ENCODE measurements around the gene PDE6D. TPM values are rescaled to one million over a fixed set of nuclear protein-coding genes. Genes with fewer than 3 reads are reported as not detected.

Gene PDE6D
- total RNA-seq, 1 experiment from 2014 or later, result 43.8 TPM

DNA sequence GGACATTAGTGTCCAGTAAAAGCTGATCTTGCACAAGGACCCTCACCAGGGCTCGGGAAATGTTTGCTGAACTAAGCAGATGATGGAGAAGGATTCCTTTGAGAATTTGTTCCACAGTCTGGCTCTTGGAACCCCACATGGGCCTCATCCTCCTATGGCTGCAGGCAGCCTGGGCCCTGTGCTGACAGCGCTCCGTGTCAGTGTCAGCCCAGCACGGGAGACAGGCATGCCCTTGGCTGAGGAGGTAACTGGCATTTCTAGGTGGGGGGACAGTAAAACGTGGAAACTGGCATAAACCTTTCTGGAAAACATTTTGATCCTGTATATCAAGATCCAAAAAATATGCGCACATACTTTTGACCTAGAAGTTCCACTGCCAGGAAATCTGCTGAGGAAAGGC is 62.3 kb downstream of the PDE6D start:
- Histone ChIP-seq H3K27ac (ENCODE audit: low read length) (no peak overlapping the region), H3K4me3 (ENCODE audit: low read length) (no peak overlapping the region), H2AFZ (ENCODE audit: low read length) (no peak overlapping the region), H3K79me2 (ENCODE audit: low read length) (no peaks in the 10 kb centered on the region), H3K9me3 (ENCODE audit: low read length) (no peaks in the 10 kb centered on the region), H4K20me1 (ENCODE audit: low read length) (no peaks in the 10 kb centered on the region), H3K27me3 (ENCODE audit: low read length) (no peaks in the 10 kb centered on the region), H3K4me2 (ENCODE audit: low read length) (no peak overlapping the region), H3K9ac (ENCODE audit: low read length) (no peak overlapping the region), H3F3A (ENCODE audit: low read length, unreplicated experiment) (no peaks in the 10 kb centered on the region), H3K9me2 (replicated peaks; ENCODE audit: low read length) (no peaks in the 10 kb centered on the region), H3K36me3 (ENCODE audit: low read depth, low read length) (no peaks in the 10 kb centered on the region), H3K4me1 (ENCODE audit: insufficient read depth, low read length) (peaks cover 18% of the 10 kb centered on the region)
- DNase-seq, result no peak
- no TSS peak for BruUV-seq (replicated peaks)
- no peak for TF ChIP-seq EZH2phosphoT487 (IDR thresholded peaks at IDR 0.05; ENCODE audit: borderline replicate concordance, low read length)
- intact Hi-C loops (cut with micrococcal nuclease), result no loop called here
- ChIA-PET POLR2A (ENCODE audit: unreplicated experiment) (no interaction called here), CTCF (no interaction called here)
- no peak for ATAC-seq

DNA sequence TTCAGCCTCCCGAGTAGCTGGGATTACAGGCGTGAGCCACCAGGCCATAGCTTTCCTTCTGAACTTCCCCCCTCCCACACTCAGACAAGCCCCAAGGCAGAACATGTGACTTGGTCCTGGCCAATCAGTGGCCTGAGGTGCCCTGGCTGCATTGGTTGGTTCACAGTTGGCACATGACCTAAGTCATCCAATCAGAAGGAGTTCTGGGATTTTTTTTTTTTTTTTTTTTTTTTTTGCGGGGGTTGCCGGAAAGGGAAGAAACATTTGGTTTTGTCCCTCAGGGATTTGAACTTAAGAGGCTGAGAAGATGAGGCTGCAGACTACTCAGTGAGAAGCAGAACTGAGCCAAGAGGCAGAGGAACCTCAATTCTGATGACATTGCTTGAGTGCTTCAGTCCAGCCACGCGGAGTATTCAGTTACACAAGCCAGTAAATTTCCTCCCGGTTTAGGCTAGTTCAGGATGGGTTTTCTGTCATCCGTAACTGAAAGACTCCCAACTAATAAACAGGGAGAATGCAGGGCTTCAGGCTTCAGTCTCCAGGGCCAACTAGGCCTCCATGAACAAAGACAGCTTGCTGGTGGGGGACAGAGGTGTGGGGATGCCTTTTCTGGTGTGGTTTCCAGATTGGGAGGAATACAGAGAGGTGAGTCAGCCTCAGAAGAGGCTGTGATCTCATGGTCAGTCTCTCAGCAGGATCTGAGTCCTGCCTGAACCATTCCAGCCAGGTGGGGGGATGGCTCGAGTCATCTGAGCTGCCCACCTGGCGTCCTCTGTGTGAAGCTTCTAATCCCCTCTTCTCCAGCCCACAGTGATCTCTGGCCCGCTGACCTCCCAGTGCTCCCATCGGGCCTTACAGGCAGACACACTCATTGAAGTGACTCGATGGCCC is 63.6 kb downstream of the PDE6D start:
- no peak overlapping the region for H3K9ac ChIP-seq (ENCODE audit: low read length)
- POLR2A ChIA-PET (ENCODE audit: unreplicated experiment), result no interaction called here
- ATAC-seq, result no peak

DNA sequence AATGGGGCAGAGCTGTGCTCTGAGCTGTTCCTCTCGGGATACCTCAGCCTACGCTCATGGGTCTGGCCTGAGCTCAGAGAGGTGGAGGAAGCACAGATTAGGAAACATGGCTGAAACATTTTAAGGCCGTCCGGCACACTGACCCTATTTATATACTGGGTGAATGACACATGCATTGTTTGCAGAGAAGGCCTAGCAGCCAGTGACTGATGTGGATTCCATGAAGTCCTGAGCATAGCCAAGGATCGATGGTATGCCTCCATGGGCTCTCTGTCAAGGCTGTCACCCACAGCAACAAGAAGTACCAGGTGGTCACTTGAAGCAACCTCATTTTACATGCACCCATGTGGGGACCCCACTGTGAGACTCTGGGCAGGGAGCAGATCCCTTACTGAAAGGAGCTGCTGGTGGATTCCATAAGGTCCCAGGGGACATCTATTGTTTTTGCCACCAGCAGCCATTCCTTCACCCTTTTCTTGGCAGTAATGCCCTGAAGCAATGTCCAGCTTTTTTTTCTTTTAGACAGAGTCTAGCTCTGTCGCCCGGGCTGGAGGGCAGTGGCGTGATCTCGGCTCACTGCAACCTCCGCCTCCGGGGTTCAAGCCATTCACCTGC is 64.3 kb downstream of the PDE6D start:
- Histone ChIP-seq H3K27me3 (ENCODE audit: low read length) (no peaks in the 10 kb centered on the region), H3K4me3 (ENCODE audit: low read length) (no peak overlapping the region), H3K79me2 (ENCODE audit: low read length) (peaks cover 12% of the 10 kb centered on the region), H3K4me2 (ENCODE audit: low read length) (no peak overlapping the region), H3K4me1 (ENCODE audit: insufficient read depth, low read length) (peaks cover 25% of the 10 kb centered on the region), H3K9ac (ENCODE audit: low read length) (no peak overlapping the region), H3K36me3 (ENCODE audit: low read depth, low read length) (peaks cover 13% of the 10 kb centered on the region), H4K20me1 (ENCODE audit: low read length) (peaks cover 8% of the 10 kb centered on the region), H3K27ac (ENCODE audit: low read length) (no peak overlapping the region), H2AFZ (ENCODE audit: low read length) (no peak overlapping the region), H3K9me2 (replicated peaks; ENCODE audit: low read length) (no peaks in the 10 kb centered on the region), H3F3A (ENCODE audit: low read length, unreplicated experiment) (peaks cover 7% of the 10 kb centered on the region), H3K9me3 (ENCODE audit: low read length) (no peaks in the 10 kb centered on the region)
- ChIA-PET POLR2A (ENCODE audit: unreplicated experiment) (no interaction called here), CTCF (interaction anchor here (0.7 to 4.1 kb wide), 2 partner anchors 39 to 74 kb away, joined by 3 to 108 read pairs; no protein-coding TSS in a partner anchor)
- no peak for ATAC-seq
- no TSS peak for BruUV-seq (replicated peaks)
- peak; percentile 39 for DNase-seq
- intact Hi-C loops (cut with micrococcal nuclease), result no loop called here
- TF ChIP-seq EZH2 (IDR thresholded peaks at IDR 0.05; ENCODE audit: low read length, unreplicated experiment), result no peak
- TF ChIP-seq, protein P1, sequence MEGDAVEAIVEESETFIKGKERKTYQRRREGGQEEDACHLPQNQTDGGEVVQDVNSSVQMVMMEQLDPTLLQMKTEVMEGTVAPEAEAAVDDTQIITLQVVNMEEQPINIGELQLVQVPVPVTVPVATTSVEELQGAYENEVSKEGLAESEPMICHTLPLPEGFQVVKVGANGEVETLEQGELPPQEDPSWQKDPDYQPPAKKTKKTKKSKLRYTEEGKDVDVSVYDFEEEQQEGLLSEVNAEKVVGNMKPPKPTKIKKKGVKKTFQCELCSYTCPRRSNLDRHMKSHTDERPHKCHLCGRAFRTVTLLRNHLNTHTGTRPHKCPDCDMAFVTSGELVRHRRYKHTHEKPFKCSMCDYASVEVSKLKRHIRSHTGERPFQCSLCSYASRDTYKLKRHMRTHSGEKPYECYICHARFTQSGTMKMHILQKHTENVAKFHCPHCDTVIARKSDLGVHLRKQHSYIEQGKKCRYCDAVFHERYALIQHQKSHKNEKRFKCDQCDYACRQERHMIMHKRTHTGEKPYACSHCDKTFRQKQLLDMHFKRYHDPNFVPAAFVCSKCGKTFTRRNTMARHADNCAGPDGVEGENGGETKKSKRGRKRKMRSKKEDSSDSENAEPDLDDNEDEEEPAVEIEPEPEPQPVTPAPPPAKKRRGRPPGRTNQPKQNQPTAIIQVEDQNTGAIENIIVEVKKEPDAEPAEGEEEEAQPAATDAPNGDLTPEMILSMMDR (conservative IDR thresholded peaks at IDR 0.05; ENCODE audit: low read depth, low read length), result no peak
- TF ChIP-seq EZH2phosphoT487 (IDR thresholded peaks at IDR 0.05; ENCODE audit: borderline replicate concordance, low read length), result no peak

More for the DNA sequence above, 63.6 kb downstream of the PDE6D start:
- Histone ChIP-seq H3K4me2 (ENCODE audit: low read length) (no peak overlapping the region), H3K9me3 (ENCODE audit: low read length) (no peaks in the 10 kb centered on the region), H3K4me3 (ENCODE audit: low read length) (no peak overlapping the region), H3K27ac (ENCODE audit: low read length) (no peak overlapping the region), H2AFZ (ENCODE audit: low read length) (no peak overlapping the region), H3K36me3 (ENCODE audit: low read depth, low read length) (peaks cover 6% of the 10 kb centered on the region; the same call in 1 of the 2 replicates), H4K20me1 (ENCODE audit: low read length) (peaks cover under 1% of the 10 kb centered on the region), H3K79me2 (ENCODE audit: low read length) (peaks cover 5% of the 10 kb centered on the region), H3K9me2 (replicated peaks; ENCODE audit: low read length) (no peaks in the 10 kb centered on the region), H3K27me3 (ENCODE audit: low read length) (no peaks in the 10 kb centered on the region), H3F3A (ENCODE audit: low read length, unreplicated experiment) (no peaks in the 10 kb centered on the region), H3K4me1 (ENCODE audit: insufficient read depth, low read length) (peaks cover 18% of the 10 kb centered on the region)
- CTCF ChIA-PET, result interaction anchor here (0.7 to 4.1 kb wide), 2 partner anchors 40 to 75 kb away, joined by 3 to 108 read pairs; no protein-coding TSS in a partner anchor
- BruUV-seq (replicated peaks), result no TSS peak
- intact Hi-C loops (cut with micrococcal nuclease), result no loop called here
- peak; percentile 45 for DNase-seq
- TF ChIP-seq EZH2 (IDR thresholded peaks at IDR 0.05; ENCODE audit: low read length, unreplicated experiment) (no peak), EZH2phosphoT487 (IDR thresholded peaks at IDR 0.05; ENCODE audit: borderline replicate concordance, low read length) (no peak)
- TF ChIP-seq, protein P1 (conservative IDR thresholded peaks at IDR 0.05; ENCODE audit: low read depth, low read length), result no peak

Measured in PC-3 (cell line).